DOHH2 (cell line): ENCODE data around the gene TMEM26.

Experiments used
- H3F3A ChIP-seq: fragments of 200-600 bp; sonication (generic), shearing (Covaris generic); 2 replicates; pipeline ENCODE4 v1.6.0; 2016; ENCODE audit warnings: antibody characterized with exemption, mild to moderate bottlenecking; ENCODE audit not compliant: control insufficient read depth, insufficient read depth
- H3K27ac ChIP-seq: fragments of 200-600 bp; sonication (generic); 2 replicates; pipeline ENCODE4 v1.5.1; 2014; ENCODE audit warnings: low read depth, mild to moderate bottlenecking, low read length, moderate library complexity
- H3K27me3 ChIP-seq: fragments of 200-600 bp; sonication (generic); 2 replicates; pipeline ENCODE4 v1.6.1; 2014; ENCODE audit warnings: mild to moderate bottlenecking, low read length, mixed read lengths; ENCODE audit not compliant: control insufficient read depth
- H3K36me3 ChIP-seq: fragments of 200-600 bp; sonication (generic); 2 replicates; pipeline ENCODE4 v1.6.1; 2014; ENCODE audit warnings: mild to moderate bottlenecking, low read length, moderate library complexity, mixed read lengths; ENCODE audit not compliant: control insufficient read depth
- H3K4me1 ChIP-seq: fragments of 200-600 bp; sonication (generic); 2 replicates; pipeline ENCODE4 v1.6.1; 2014; ENCODE audit warnings: mild to moderate bottlenecking, low read length, mixed read lengths; ENCODE audit not compliant: control insufficient read depth
- H3K4me2 ChIP-seq: fragments of 200-600 bp; sonication (generic); 2 replicates; pipeline ENCODE4 v1.6.0; 2014; ENCODE audit warnings: mild to moderate bottlenecking, low read length, moderate library complexity
- H3K4me3 ChIP-seq: fragments of 200-600 bp; sonication (generic); 2 replicates; pipeline ENCODE4 v1.5.1; 2014; ENCODE audit warnings: mild to moderate bottlenecking, low read length, mixed read lengths
- H3K79me2 ChIP-seq: fragments of 200-600 bp; sonication (generic); 2 replicates; pipeline ENCODE4 v1.6.1; 2014; ENCODE audit warnings: mild to moderate bottlenecking, low read length, mixed read lengths; ENCODE audit not compliant: control insufficient read depth
- H3K9me2 ChIP-seq: fragments of 200-600 bp; sonication (generic); replicated peaks from 2 replicates; pipeline ENCODE4 v1.6.1; 2014; ENCODE audit warnings: mild to moderate bottlenecking, low read length, mixed read lengths; ENCODE audit not compliant: control insufficient read depth
- H3K9me3 ChIP-seq: fragments of 200-600 bp; sonication (generic); 2 replicates; pipeline ENCODE4 v1.6.1; 2014; ENCODE audit warnings: antibody characterized with exemption, low read length, mixed read lengths; ENCODE audit not compliant: control insufficient read depth, insufficient read depth
- H4K20me1 ChIP-seq: fragments of 200-600 bp; sonication (generic); 2 replicates; pipeline ENCODE4 v1.6.0; 2014; ENCODE audit warnings: low read depth, mild to moderate bottlenecking, antibody characterized with exemption, low read length, moderate library complexity; ENCODE audit not compliant: control insufficient read depth, insufficient read depth
- CTCF ChIP-seq: fragments of 200-600 bp; sonication (generic); IDR thresholded peaks from one replicate; pipeline ENCODE4 v1.5.1; 2014; ENCODE audit warnings: antibody characterized with exemption, mild to moderate bottlenecking, low read depth, low read length; ENCODE audit not compliant: poor library complexity, severe bottlenecking
- EZH2phosphoT487 ChIP-seq: fragments of 200-600 bp; sonication (generic); IDR thresholded peaks from 2 replicates; pipeline ENCODE4 v1.6.1; 2017; ENCODE audit warnings: borderline replicate concordance, mild to moderate bottlenecking, antibody characterized with exemption, low read length, moderate library complexity, mixed read lengths

The TMEM26 gene

GRCh38 chr10:61477451-61477850 is 24.3 kb upstream of the TMEM26 start:
- H3K9me3 ChIP-seq = no peaks in the 10 kb centered on the region
- H3K27ac ChIP-seq = no peak overlapping the region
- no peaks in the 10 kb centered on the region for H3K36me3 ChIP-seq
- H3K79me2 ChIP-seq = no peaks in the 10 kb centered on the region
- H3K4me3 ChIP-seq = no peak overlapping the region
- H4K20me1 ChIP-seq = no peaks in the 10 kb centered on the region
- H3K4me1 ChIP-seq = no peaks in the 10 kb centered on the region
- H3F3A ChIP-seq = no peaks in the 10 kb centered on the region
- H3K9me2 ChIP-seq = no peaks in the 10 kb centered on the region
- H3K27me3 ChIP-seq = 0 out of 2 replicates have a peak, but pooled peaks cover 5% of the 10 kb centered on the region
- H3K4me2 ChIP-seq = no peak overlapping the region
- TF ChIP-seq EZH2phosphoT487 (no peak), CTCF (no peak)

GRCh38 chr10:61476529-61476928 is 23.3 kb upstream of the TMEM26 start:
- Histone ChIP-seq H3K79me2 (no peaks in the 10 kb centered on the region), H3K4me2 (no peak overlapping the region), H3F3A (no peaks in the 10 kb centered on the region), H3K27ac (no peak overlapping the region), H3K4me3 (no peak overlapping the region), H3K9me3 (no peaks in the 10 kb centered on the region), H3K4me1 (no peaks in the 10 kb centered on the region), H3K36me3 (no peaks in the 10 kb centered on the region), H3K27me3 (0 out of 2 replicates have a peak, but pooled peaks cover 5% of the 10 kb centered on the region), H3K9me2 (no peaks in the 10 kb centered on the region), H4K20me1 (no peaks in the 10 kb centered on the region)
- TF ChIP-seq EZH2phosphoT487 = no peak
- no peak for TF ChIP-seq CTCF

- Histone ChIP-seq H3K9me2 (no peaks in the 10 kb centered on the region), H3F3A (no peaks in the 10 kb centered on the region), H3K4me2 (no peak overlapping the region), H3K27ac (no peak overlapping the region), H3K36me3 (no peaks in the 10 kb centered on the region), H3K4me3 (no peak overlapping the region), H3K9me3 (no peaks in the 10 kb centered on the region), H3K79me2 (no peaks in the 10 kb centered on the region), H4K20me1 (no peaks in the 10 kb centered on the region), H3K27me3 (0 out of 2 replicates have a peak, but pooled peaks cover 5% of the 10 kb centered on the region), H3K4me1 (no peaks in the 10 kb centered on the region)
- TF ChIP-seq EZH2phosphoT487 = no peak
These were observed 22.3 kb upstream of the TMEM26 start for GRCh38 chr10:61475449-61475873.

GRCh38 chr10:61472090-61472674 is 19.0 kb upstream of the TMEM26 start:
- Histone ChIP-seq H3K9me2 (no peaks in the 10 kb centered on the region), H3K4me2 (no peak overlapping the region), H3K27ac (no peak overlapping the region), H3K4me3 (no peak overlapping the region), H3K4me1 (no peaks in the 10 kb centered on the region), H3K9me3 (no peaks in the 10 kb centered on the region), H3K36me3 (no peaks in the 10 kb centered on the region), H3K79me2 (no peaks in the 10 kb centered on the region), H3K27me3 (0 out of 2 replicates have a peak, but pooled peaks cover 5% of the 10 kb centered on the region), H4K20me1 (no peaks in the 10 kb centered on the region), H3F3A (no peaks in the 10 kb centered on the region)
- no peak for TF ChIP-seq CTCF
- no peak for TF ChIP-seq EZH2phosphoT487
